PFSK-1 (cell line): ENCODE data around the gene OR52K2.

Experiments
- FOXP2 ChIP-seq: optimal IDR thresholded peaks from 2 replicates; pipeline ENCODE3; 2011; ENCODE audit warnings: borderline replicate concordance, control low read depth, inconsistent platforms; ENCODE audit not compliant: insufficient read depth; ENCODE audit errors: extremely low read length, extremely low read depth
- POLR2AphosphoS5 ChIP-seq: IDR thresholded peaks from 2 replicates; pipeline ENCODE4 v1.6.1; 2012; ENCODE audit warnings: low read depth, mild to moderate bottlenecking, control low read depth, low read length, moderate library complexity
- SIN3A ChIP-seq: IDR thresholded peaks from 2 replicates; pipeline ENCODE4 v1.6.1; 2012; ENCODE audit warnings: mild to moderate bottlenecking, low read length, moderate library complexity, borderline replicate concordance; ENCODE audit not compliant: insufficient read depth
- TAF1 ChIP-seq: IDR thresholded peaks from 2 replicates; pipeline ENCODE4 v1.6.1; 2012; ENCODE audit warnings: low read length, control low read depth, borderline replicate concordance; ENCODE audit not compliant: insufficient read depth
- TF ChIP-seq, protein P1 (sequence below), 2 experiments: IDR thresholded peaks; 2 replicates each; pipeline versions ENCODE4 v1.6.1 to v1.8.0; 2011 to 2012; ENCODE audit warnings: low read depth in 2 of 2, low read length in 2 of 2, control low read depth in 1 of 2, inconsistent platforms in 1 of 2, mild to moderate bottlenecking in 1 of 2, moderate library complexity in 1 of 2; ENCODE audit not compliant: insufficient read depth in 1 of 2

OR52K2 gene

DNA sequence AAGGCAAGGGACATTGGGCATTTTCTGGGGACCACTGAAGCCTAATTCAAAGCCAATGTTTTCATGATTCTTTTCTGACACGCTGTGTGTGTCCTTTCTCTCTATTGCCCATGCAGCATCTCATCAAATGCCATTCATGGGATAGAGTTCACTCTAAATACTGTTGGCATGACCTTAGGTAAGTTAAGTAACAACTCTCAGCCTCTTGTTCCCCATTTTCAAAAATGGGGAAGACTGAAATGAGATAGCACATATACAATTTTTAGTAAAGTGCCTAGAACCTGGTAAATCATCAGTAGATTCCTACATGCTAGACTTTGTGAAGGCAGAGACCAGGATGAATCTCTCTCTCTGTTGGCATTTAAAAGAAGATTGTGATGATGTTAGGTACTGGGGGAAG, 12.7 kb upstream of the OR52K2 start:
- TF ChIP-seq SIN3A: no peak
- no peak for TF ChIP-seq POLR2AphosphoS5
- TF ChIP-seq, protein P1, sequence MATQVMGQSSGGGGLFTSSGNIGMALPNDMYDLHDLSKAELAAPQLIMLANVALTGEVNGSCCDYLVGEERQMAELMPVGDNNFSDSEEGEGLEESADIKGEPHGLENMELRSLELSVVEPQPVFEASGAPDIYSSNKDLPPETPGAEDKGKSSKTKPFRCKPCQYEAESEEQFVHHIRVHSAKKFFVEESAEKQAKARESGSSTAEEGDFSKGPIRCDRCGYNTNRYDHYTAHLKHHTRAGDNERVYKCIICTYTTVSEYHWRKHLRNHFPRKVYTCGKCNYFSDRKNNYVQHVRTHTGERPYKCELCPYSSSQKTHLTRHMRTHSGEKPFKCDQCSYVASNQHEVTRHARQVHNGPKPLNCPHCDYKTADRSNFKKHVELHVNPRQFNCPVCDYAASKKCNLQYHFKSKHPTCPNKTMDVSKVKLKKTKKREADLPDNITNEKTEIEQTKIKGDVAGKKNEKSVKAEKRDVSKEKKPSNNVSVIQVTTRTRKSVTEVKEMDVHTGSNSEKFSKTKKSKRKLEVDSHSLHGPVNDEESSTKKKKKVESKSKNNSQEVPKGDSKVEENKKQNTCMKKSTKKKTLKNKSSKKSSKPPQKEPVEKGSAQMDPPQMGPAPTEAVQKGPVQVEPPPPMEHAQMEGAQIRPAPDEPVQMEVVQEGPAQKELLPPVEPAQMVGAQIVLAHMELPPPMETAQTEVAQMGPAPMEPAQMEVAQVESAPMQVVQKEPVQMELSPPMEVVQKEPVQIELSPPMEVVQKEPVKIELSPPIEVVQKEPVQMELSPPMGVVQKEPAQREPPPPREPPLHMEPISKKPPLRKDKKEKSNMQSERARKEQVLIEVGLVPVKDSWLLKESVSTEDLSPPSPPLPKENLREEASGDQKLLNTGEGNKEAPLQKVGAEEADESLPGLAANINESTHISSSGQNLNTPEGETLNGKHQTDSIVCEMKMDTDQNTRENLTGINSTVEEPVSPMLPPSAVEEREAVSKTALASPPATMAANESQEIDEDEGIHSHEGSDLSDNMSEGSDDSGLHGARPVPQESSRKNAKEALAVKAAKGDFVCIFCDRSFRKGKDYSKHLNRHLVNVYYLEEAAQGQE (IDR thresholded peaks at IDR 0.05; ENCODE audit: insufficient read depth in 1 of 2, low read depth in 2 of 2, low read length in 2 of 2): no peak
- no peak for TF ChIP-seq TAF1
- no peak for TF ChIP-seq FOXP2

DNA sequence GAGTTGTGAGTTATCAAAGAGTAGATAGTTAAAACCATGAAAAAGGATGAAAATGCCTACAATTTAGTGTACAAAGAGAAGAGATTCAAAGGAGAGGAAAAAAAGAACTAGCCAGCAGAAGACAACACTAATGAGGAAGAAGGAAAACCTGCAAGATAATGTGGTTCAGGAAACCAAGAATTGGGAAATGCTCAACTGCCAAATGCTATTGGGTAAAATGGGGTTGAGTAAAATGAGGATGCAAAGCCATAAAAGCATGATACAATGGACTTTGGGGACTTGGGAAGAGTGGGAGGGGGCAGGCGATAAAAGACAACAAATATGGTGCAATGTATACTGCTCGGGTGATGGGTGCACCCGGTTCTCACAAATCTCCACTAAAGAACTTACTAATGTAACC, 7.6 kb upstream of the OR52K2 start:
- TF ChIP-seq TAF1 (no peak), FOXP2 (no peak), SIN3A (no peak), POLR2AphosphoS5 (no peak)
- TF ChIP-seq, protein P1 (IDR thresholded peaks at IDR 0.05; ENCODE audit: insufficient read depth in 1 of 2, low read depth in 2 of 2, low read length in 2 of 2): no peak

DNA sequence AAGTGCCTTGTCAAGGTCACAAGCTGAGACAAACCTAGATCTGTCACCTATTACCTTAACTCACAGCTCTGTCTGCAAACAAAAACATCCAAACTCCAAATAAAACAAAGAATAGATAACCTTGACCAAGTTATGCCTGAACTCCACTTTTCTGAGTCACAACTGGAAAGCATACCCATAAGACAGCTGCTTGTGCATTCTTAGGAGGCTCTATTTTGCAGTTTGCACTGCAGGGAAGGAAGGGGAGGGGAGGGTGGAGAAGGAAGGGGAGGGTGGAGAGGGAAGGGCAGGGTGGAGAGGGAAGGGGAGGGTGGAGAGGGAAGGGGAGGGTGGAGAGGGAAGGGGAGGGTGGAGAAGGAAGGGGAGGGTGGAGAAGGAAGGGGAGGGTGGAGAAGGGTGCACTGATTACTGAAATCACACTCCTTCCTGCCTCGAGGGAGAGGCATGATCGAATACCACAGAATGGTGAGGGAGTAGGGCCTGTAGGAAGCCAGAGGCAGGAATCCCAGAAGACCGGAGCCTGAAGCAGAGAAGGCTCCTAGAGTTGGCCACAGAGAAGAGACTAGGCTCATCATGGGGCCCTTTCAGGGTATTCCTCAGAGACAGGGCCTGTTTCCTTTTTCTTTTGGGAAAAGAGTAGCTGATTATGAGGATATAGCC, 5.7 kb upstream of the OR52K2 start:
- TF ChIP-seq FOXP2 (no peak), POLR2AphosphoS5 (no peak), TAF1 (no peak)

GRCh38 chr11:4453118-4453517, 4.0 kb downstream of the OR52K2 start:
- no peak for TF ChIP-seq TAF1
- TF ChIP-seq POLR2AphosphoS5: no peak
- no peak for TF ChIP-seq FOXP2
- TF ChIP-seq, protein P1 (IDR thresholded peaks at IDR 0.05; ENCODE audit: insufficient read depth in 1 of 2, low read depth in 2 of 2, low read length in 2 of 2): no peak
- TF ChIP-seq SIN3A: no peak

- TF ChIP-seq, protein P1 (IDR thresholded peaks at IDR 0.05; ENCODE audit: insufficient read depth in 1 of 2, low read depth in 2 of 2, low read length in 2 of 2): no peak
- no peak for TF ChIP-seq FOXP2
- no peak for TF ChIP-seq SIN3A
- TF ChIP-seq TAF1: no peak
- TF ChIP-seq POLR2AphosphoS5: no peak
Measured at GRCh38 chr11:4454021-4454420, 4.9 kb downstream of the OR52K2 start.
